22Rv1 (cell line): ENCODE data around the gene TUB.

Experiments used
- H3K27ac ChIP-seq: fragments of 450-650 bp; 2 replicates; pipeline ENCODE4 v1.5.1; 2017
- ZFX ChIP-seq: fragments of 450-650 bp; IDR thresholded peaks from 2 replicates; pipeline ENCODE4 v1.6.1; 2017; ENCODE audit warnings: antibody characterized with exemption, borderline replicate concordance
- TF ChIP-seq, protein P1 (sequence below): fragments of 450-650 bp; IDR thresholded peaks from 2 replicates; pipeline ENCODE4 v1.5.1; 2017; ENCODE audit warnings: mild to moderate bottlenecking

Gene TUB

DNA sequence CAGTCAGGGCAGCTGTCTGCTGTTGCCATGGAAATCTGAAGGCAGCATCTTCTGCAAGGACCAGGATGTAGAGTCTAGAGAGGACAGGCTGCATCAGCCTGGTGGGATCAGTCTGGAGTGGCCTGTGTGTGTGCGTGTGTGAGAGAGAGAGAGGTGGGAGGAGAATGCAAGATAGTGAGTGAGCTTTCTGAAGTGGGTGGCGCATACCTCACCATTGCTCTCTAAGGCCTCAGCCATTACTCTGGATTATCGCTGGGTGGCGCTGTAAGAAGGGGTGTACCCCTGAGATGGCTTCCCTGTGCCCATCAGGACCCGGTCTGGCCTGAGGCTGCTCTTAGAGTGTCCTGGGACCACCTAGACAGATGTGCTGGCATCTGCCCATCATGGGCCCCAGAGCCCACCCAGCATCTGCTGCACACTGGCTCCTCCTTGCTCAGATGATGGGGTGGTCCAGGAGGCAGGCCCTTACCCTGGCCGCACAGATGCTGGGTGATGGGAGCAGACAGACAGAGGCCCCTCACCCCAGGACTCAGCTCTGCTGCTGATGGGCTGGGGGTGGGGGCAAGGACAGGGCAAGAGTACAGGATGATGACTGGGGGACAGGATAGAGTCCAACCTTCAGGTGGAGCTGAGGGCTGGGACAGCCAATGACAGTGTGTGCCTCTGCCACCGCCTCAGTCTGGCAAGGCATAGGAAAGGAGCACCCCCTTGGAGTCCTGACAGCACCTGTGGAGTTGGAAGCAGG lies 25.7 kb upstream of the TUB start:
- TF ChIP-seq, protein P1, sequence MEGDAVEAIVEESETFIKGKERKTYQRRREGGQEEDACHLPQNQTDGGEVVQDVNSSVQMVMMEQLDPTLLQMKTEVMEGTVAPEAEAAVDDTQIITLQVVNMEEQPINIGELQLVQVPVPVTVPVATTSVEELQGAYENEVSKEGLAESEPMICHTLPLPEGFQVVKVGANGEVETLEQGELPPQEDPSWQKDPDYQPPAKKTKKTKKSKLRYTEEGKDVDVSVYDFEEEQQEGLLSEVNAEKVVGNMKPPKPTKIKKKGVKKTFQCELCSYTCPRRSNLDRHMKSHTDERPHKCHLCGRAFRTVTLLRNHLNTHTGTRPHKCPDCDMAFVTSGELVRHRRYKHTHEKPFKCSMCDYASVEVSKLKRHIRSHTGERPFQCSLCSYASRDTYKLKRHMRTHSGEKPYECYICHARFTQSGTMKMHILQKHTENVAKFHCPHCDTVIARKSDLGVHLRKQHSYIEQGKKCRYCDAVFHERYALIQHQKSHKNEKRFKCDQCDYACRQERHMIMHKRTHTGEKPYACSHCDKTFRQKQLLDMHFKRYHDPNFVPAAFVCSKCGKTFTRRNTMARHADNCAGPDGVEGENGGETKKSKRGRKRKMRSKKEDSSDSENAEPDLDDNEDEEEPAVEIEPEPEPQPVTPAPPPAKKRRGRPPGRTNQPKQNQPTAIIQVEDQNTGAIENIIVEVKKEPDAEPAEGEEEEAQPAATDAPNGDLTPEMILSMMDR = peak; percentile 39
- no peak for TF ChIP-seq ZFX

DNA sequence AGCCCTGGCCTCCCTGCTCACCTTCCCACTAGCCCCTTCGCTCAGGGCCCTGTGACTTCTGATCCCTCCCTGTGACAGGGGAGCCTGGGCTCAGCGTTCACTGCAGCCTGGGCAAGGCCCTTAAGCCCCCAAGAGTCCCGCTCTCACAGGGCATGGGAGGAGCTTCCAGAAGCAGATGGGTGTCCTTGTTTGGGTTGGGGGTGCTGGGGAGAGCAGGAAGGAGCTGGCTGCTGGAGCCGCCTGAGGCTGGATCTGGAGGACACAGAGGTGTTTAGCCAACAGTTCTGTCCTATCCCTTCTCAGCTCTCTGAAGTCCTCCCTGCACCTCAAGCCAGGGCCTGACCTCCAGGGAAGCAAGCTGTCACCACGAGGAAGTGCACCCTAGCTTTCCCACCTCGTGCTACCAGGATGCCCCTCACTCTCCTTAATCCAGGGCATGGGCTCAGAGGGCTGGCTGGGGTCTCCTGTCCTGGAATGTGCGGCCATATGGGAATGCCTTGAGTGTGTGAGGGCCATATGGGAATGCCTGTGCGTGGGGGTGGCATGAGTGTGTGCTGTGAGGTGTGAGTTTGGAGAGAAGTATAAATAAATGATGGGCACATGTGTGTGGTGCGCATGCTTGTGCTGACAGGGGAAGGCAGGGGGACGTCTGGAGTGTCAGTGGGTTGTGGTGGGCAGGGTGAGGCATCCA lies 25.0 kb upstream of the TUB start:
- no peak overlapping the region for H3K27ac ChIP-seq
- no peak for TF ChIP-seq ZFX
- TF ChIP-seq, protein P1 = no peak

More for the DNA sequence above, 25.7 kb upstream of the TUB start:
- H3K27ac ChIP-seq = no peak overlapping the region

DNA sequence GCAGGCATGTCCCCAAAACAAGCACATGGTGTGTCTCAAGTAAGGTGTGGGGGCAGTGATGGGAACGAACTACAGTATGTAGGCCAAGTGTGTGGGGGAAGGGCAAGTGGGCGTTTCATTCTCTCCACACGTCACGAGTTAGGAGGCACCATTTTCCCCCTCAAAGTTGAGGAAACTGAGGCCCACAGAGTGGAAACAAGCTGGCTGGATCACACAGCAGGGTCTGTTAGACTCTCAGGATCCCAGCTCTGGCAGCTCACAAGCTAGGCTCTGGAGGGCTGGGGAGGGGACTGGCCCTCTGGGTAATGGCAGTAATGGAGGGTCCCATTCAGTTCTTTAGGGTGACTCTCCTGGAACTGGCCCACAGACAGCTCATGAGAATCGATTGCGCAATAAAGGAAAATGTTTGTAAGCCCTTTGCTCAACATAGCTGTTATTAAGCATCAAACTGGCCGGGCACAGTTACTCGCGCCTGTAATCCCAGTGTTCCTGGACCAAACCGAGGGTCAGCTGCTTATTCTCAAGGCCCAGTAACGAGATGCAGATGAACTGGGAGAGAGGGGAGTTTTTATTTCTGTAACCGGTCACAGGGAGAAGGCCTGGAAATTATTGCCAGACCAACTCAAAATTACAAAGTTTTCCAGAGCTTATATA lies 24.1 kb upstream of the TUB start:
- no peak for TF ChIP-seq ZFX
- TF ChIP-seq, protein P1 = no peak
- no peak overlapping the region for H3K27ac ChIP-seq

DNA sequence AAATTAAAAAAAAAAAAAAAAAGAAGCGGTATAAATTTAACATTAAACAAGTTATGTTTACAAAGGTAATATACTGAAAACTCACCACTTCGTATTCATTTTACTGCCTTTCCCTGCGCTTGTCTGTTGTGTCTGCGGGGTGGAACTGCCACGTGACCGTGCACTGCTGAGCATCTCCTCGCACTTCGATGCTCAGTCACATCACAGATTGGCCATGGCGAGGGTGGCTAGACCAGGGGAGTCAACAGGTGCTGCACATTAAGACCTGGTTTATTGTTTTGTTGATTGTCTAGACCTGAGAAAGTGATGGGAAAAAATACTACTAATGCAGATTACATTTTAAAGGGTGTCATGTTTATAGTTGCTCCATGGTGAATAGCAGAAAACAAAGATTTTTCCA lies 22.8 kb upstream of the TUB start:
- no peak overlapping the region for H3K27ac ChIP-seq

DNA sequence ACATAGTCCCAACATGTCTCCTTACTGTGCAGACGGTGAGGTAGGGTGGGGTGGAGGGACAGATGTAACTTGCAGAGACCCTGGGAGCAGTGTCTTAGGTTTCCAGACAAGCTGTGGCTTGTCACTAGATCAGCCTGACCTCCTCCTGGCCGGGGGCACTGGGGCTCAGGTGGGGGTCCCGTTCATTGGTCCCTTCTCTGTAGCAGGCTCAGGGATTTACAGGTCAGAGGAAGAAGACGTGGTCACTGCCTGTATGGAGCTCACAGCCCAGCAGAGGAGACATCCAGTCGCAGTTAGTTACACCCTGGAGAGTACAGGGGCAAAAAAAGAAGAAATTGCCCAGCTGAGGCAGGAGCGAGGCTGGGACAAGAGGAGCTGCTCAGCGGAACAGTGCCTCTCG lies 22.0 kb upstream of the TUB start:
- no peak overlapping the region for H3K27ac ChIP-seq
- TF ChIP-seq ZFX = no peak
- TF ChIP-seq, protein P1 = no peak

More for the DNA sequence above, 22.8 kb upstream of the TUB start:
- TF ChIP-seq ZFX = no peak
- TF ChIP-seq, protein P1 = no peak

DNA sequence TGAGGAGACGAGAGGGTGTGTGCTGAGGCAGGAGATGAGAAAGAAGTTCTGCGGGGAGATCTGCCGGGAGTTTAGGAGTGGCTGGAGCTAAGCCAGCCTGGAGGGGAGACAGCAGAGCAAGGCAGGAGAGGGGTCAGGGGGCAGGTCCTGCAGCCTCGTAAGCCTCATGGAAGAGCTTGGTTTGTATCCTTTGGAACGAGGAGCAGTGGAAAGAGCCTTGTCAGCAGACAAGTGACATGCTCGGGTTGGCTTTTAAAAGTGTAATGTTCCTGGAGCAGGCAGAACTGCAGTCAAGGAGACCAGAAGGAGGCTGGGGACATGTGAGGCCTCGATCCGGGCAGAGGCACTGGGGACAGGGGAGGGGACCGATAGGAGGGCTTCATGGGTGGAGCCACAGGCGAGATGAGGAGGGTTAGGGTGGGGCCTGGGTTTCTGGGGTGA lies 21.4 kb upstream of the TUB start:
- H3K27ac ChIP-seq = no peak overlapping the region
- no peak for TF ChIP-seq ZFX
- TF ChIP-seq, protein P1 = no peak
